Body of pancreas (tissue), 4 donors: Measurements from ENCODE around the gene UNC119B.

Experiments used
- CTCF ChIP-seq, 7 experiments: fragments of 450-650 bp in 4 of 7; fragments of 200-600 bp in 3 of 7; sonication (generic) in 3 of 7; IDR thresholded peaks; one replicate each; pipeline ENCODE4 v1.5.1; 2016 to 2019; ENCODE audit warnings: antibody characterized with exemption in 7 of 7
- POLR2A ChIP-seq, 3 donors: fragments of 450-650 bp; IDR thresholded peaks; one replicate each; pipeline ENCODE4 v1.6.1; 2016; ENCODE audit warnings: antibody characterized with exemption in 3 of 3, mild to moderate bottlenecking in 2 of 3

- TF ChIP-seq POLR2A (IDR thresholded peaks at IDR 0.05) (no peak), CTCF (IDR thresholded peaks at IDR 0.05) (no peak)
These were observed 593 bp downstream of the UNC119B start for GRCh38 chr12:120710805-120711296.
